ENCODE data around the gene EVI2B. TPM values are rescaled to one million over a fixed set of nuclear protein-coding genes. Genes with fewer than 3 reads are reported as not detected.

EVI2B gene
- polyA plus RNA-seq, 1 donor from 2014 or later = not detected

- Histone ChIP-seq H3K4me3 (ENCODE audit: low read length) (no peak overlapping the region), H3F3A (ENCODE audit: insufficient read depth, low read length, poor library complexity, severe bottlenecking) (no peaks in the 10 kb centered on the region), H2AFZ (ENCODE audit: low read depth, low read length) (no peak overlapping the region), H4K20me1 (ENCODE audit: insufficient read depth) (no peaks in the 10 kb centered on the region), H3K79me2 (replicated peaks; ENCODE audit: insufficient read depth, low read length) (no peaks in the 10 kb centered on the region), H3K4me2 (ENCODE audit: low read length) (no peak overlapping the region), H3K27ac (ENCODE audit: low read length) (no peak overlapping the region), H3K9me2 (ENCODE audit: insufficient read depth, low read length) (no peaks in the 10 kb centered on the region), H3K27me3 (ENCODE audit: insufficient read depth, low read depth, low read length) (no peaks in the 10 kb centered on the region), H3K9me3 (ENCODE audit: low read length) (no peaks in the 10 kb centered on the region), H3K36me3 (ENCODE audit: insufficient read depth, low read length) (peaks cover 15% of the 10 kb centered on the region), H3K9ac (ENCODE audit: low read length) (no peak overlapping the region)
- TF ChIP-seq SMC3 (conservative IDR thresholded peaks at IDR 0.05; ENCODE audit: poor library complexity) (no peak), EP300 (conservative IDR thresholded peaks at IDR 0.05; ENCODE audit: poor library complexity, severe bottlenecking) (no peak), EZH2 (IDR thresholded peaks at IDR 0.05; ENCODE audit: borderline replicate concordance, insufficient read depth, low read length, poor library complexity, severe bottlenecking) (no peak), MXI1 (conservative IDR thresholded peaks at IDR 0.05; ENCODE audit: poor library complexity, severe bottlenecking) (no peak), CTCF (IDR thresholded peaks at IDR 0.05; ENCODE audit: poor library complexity, severe bottlenecking) (no peak), TAF1 (IDR thresholded peaks at IDR 0.05; ENCODE audit: low read depth) (no peak), RAD21 (conservative IDR thresholded peaks at IDR 0.05) (no peak)
These were observed 43.2 kb upstream of the EVI2B start for GRCh38 chr17:31357091-31357490.

GRCh38 chr17:31355935-31356334 is 42.1 kb upstream of the EVI2B start:
- no peaks in the 10 kb centered on the region for H3F3A ChIP-seq (ENCODE audit: insufficient read depth, low read length, poor library complexity, severe bottlenecking)
- H3K27ac ChIP-seq (ENCODE audit: low read length) = no peak overlapping the region
- no peaks in the 10 kb centered on the region for H3K79me2 ChIP-seq (replicated peaks; ENCODE audit: insufficient read depth, low read length)
- no peaks in the 10 kb centered on the region for H3K9me3 ChIP-seq (ENCODE audit: low read length)
- H3K27me3 ChIP-seq (ENCODE audit: insufficient read depth, low read depth, low read length) = no peaks in the 10 kb centered on the region
- no peak overlapping the region for H3K4me2 ChIP-seq (ENCODE audit: low read length)
- H3K9ac ChIP-seq (ENCODE audit: low read length) = no peak overlapping the region
- H2AFZ ChIP-seq (ENCODE audit: low read depth, low read length) = no peak overlapping the region
- no peaks in the 10 kb centered on the region for H3K9me2 ChIP-seq (ENCODE audit: insufficient read depth, low read length)
- no peak overlapping the region for H3K4me3 ChIP-seq (ENCODE audit: low read length)
- no peaks in the 10 kb centered on the region for H4K20me1 ChIP-seq (ENCODE audit: insufficient read depth)
- H3K36me3 ChIP-seq (ENCODE audit: insufficient read depth, low read length) = peaks cover 15% of the 10 kb centered on the region
- TF ChIP-seq CTCF (IDR thresholded peaks at IDR 0.05; ENCODE audit: poor library complexity, severe bottlenecking) = no peak
- TF ChIP-seq POLR2AphosphoS5 (IDR thresholded peaks at IDR 0.05) = no peak
- no peak for TF ChIP-seq EZH2 (IDR thresholded peaks at IDR 0.05; ENCODE audit: borderline replicate concordance, insufficient read depth, low read length, poor library complexity, severe bottlenecking)
- no peak for TF ChIP-seq TAF1 (IDR thresholded peaks at IDR 0.05; ENCODE audit: low read depth)
- TF ChIP-seq EP300 (conservative IDR thresholded peaks at IDR 0.05; ENCODE audit: poor library complexity, severe bottlenecking) = no peak
- TF ChIP-seq MXI1 (conservative IDR thresholded peaks at IDR 0.05; ENCODE audit: poor library complexity, severe bottlenecking) = no peak
- no peak for TF ChIP-seq REST (IDR thresholded peaks at IDR 0.05; ENCODE audit: borderline replicate concordance)
- TF ChIP-seq SMC3 (conservative IDR thresholded peaks at IDR 0.05; ENCODE audit: poor library complexity) = no peak
- no peak for TF ChIP-seq RAD21 (conservative IDR thresholded peaks at IDR 0.05)
